Measurements from ENCODE around the gene STK11IP. TPM values are rescaled to one million over a fixed set of nuclear protein-coding genes. Genes with fewer than 3 reads are reported as not detected.
A peak's percentile ranks its signal among the peaks of the same experiment; 100 is the strongest.

Gene STK11IP
- total and polyA plus RNA-seq, 9 of the 15 experiments (the other 6 are each of a cell fraction or from before 2014, with no cell fraction given) = 0.52 to 21.7 (median 5.6) TPM

GRCh38 chr2:219565130-219566080 lies 32.3 kb upstream of the STK11IP start:
- H3K4me2 ChIP-seq (ENCODE audit: insufficient read depth, low read length) = no peak overlapping the region
- H3K9ac ChIP-seq (ENCODE audit: insufficient read depth in 1 of 2, low read depth in 2 of 2, low read length in 2 of 2) = peak overlapping the region in 1 of 2 experiments; percentile 52; a peak in 1 of 4 replicates
- 49% methylated on average over 17 of the region's 21 CpGs for WGBS (ENCODE audit: insufficient coverage, low coverage, missing lambda C conversion rate)
- intact Hi-C loops (cut with micrococcal nuclease) (no loop called here), in situ Hi-C loops (cut with MboI) (no loop called here)
- no peak overlapping the region for H3K27ac ChIP-seq (ENCODE audit: extremely low read depth, low read depth, low read length)
- H3K9me3 ChIP-seq (replicated peaks; ENCODE audit: control insufficient read depth, insufficient read depth, low read depth, low read length) = no peaks in the 10 kb centered on the region
- peaks cover 1% of the 10 kb centered on the region; the same call in 2 of the 3 replicates for H3K79me2 ChIP-seq (ENCODE audit: control insufficient read depth, insufficient read depth, low read length)
- H3K27me3 ChIP-seq (ENCODE audit: control insufficient read depth in 2 of 2, insufficient read depth in 2 of 2, low read length in 2 of 2) = no peaks in the 10 kb centered on the region
- H3K36me3 ChIP-seq (ENCODE audit: control insufficient read depth, insufficient read depth, low read length) = peaks cover 8% of the 10 kb centered on the region; the same call in 1 of the 3 replicates
- FAIRE-seq = no peak
- H3K4me1 ChIP-seq (replicated peaks in 1 of 2; ENCODE audit: control insufficient read depth in 2 of 2, insufficient read depth in 2 of 2, low read length in 2 of 2) = peaks cover 0 to 40% of the 10 kb centered on the region in 2 experiments; a peak in 3 of 5 replicates
- ChIA-PET POLR2A (interaction anchor here (0.6 to 2.4 kb wide), 4 partner anchors 12 to 157 kb away, joined by 3 to 7 read pairs (median 4); no protein-coding TSS in a partner anchor), CTCF (ENCODE audit: low intra/inter-chr PET ratio) (no interaction called here)
- no peaks in the 10 kb centered on the region for H3K9me1 ChIP-seq (ENCODE audit: control insufficient read depth, insufficient read depth, low read length)
- BruUV-seq (replicated peaks) = no TSS peak
- no peak for DNase-seq (ENCODE audit: extremely low read depth in 1 of 4, low spot score in 3 of 4)
- H4K20me1 ChIP-seq (replicated peaks; ENCODE audit: control insufficient read depth, insufficient read depth, low read length) = no peaks in the 10 kb centered on the region
- no peak overlapping the region for H2AFZ ChIP-seq (ENCODE audit: low read depth, low read length)
- ATAC-seq = no peak
- H3K4me3 ChIP-seq = no peak overlapping the region
- TF ChIP-seq NKRF (IDR thresholded peaks at IDR 0.05; ENCODE audit: borderline replicate concordance) (no peak), ETV6 (IDR thresholded peaks at IDR 0.05; ENCODE audit: borderline replicate concordance in 1 of 2, low read depth in 2 of 2, low read length in 1 of 2) (no peak), ETV6 (CRISPR knock-in tag; IDR thresholded peaks at IDR 0.05; ENCODE audit: borderline replicate concordance) (no peak), NCOA2 (IDR thresholded peaks at IDR 0.05; ENCODE audit: partially characterized antibody in 2 of 2) (no peak), RFX1 (IDR thresholded peaks at IDR 0.05) (no peak), ZNF57 (CRISPR knock-in tag; IDR thresholded peaks at IDR 0.05) (no peak), POLR3G (IDR thresholded peaks at IDR 0.05; ENCODE audit: extremely low read depth, insufficient read length, insufficient replicate concordance) (no peak), NFRKB (IDR thresholded peaks at IDR 0.05; ENCODE audit: low read depth) (no peak), LEF1 (IDR thresholded peaks at IDR 0.05) (no peak), NR2C2 (CRISPR knock-in tag; IDR thresholded peaks at IDR 0.05) (no peak), NR2C2 (tag; IDR thresholded peaks at IDR 0.05) (no peak)
- TF ChIP-seq, protein P1, sequence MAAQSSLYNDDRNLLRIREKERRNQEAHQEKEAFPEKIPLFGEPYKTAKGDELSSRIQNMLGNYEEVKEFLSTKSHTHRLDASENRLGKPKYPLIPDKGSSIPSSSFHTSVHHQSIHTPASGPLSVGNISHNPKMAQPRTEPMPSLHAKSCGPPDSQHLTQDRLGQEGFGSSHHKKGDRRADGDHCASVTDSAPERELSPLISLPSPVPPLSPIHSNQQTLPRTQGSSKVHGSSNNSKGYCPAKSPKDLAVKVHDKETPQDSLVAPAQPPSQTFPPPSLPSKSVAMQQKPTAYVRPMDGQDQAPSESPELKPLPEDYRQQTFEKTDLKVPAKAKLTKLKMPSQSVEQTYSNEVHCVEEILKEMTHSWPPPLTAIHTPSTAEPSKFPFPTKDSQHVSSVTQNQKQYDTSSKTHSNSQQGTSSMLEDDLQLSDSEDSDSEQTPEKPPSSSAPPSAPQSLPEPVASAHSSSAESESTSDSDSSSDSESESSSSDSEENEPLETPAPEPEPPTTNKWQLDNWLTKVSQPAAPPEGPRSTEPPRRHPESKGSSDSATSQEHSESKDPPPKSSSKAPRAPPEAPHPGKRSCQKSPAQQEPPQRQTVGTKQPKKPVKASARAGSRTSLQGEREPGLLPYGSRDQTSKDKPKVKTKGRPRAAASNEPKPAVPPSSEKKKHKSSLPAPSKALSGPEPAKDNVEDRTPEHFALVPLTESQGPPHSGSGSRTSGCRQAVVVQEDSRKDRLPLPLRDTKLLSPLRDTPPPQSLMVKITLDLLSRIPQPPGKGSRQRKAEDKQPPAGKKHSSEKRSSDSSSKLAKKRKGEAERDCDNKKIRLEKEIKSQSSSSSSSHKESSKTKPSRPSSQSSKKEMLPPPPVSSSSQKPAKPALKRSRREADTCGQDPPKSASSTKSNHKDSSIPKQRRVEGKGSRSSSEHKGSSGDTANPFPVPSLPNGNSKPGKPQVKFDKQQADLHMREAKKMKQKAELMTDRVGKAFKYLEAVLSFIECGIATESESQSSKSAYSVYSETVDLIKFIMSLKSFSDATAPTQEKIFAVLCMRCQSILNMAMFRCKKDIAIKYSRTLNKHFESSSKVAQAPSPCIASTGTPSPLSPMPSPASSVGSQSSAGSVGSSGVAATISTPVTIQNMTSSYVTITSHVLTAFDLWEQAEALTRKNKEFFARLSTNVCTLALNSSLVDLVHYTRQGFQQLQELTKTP (IDR thresholded peaks at IDR 0.05; ENCODE audit: low read depth in 1 of 2, partially characterized antibody in 2 of 2) = no peak
- TF ChIP-seq, protein P2, sequence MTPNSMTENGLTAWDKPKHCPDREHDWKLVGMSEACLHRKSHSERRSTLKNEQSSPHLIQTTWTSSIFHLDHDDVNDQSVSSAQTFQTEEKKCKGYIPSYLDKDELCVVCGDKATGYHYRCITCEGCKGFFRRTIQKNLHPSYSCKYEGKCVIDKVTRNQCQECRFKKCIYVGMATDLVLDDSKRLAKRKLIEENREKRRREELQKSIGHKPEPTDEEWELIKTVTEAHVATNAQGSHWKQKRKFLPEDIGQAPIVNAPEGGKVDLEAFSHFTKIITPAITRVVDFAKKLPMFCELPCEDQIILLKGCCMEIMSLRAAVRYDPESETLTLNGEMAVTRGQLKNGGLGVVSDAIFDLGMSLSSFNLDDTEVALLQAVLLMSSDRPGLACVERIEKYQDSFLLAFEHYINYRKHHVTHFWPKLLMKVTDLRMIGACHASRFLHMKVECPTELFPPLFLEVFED (CRISPR knock-in tag; conservative IDR thresholded peaks at IDR 0.05) = no peak

Data from K562 (cell line).